ENCODE measurements around the gene NXN.

The NXN gene

DNA sequence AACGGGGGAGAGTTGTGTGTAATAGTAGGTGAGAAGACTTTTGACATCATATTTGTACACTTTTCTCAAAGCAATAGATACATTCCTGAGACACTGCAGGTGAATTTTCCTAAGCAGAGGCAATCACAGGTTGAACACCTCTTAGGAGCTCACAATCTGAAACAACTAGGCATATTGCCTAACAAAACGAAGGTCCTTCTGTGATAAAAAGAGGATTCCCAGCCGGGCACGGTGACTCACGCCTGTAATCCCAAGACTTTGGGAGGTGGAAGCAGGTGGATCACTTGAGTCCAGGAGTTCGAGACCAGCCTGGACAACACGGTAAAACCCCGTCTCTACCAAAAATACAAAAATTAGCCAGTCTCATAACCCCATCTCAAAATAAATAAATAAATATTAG, 17.4 kb downstream of the NXN start:
- Histone ChIP-seq H3K4me3 (ENCODE audit: low read length) (no peak overlapping the region), H3K9me2 (replicated peaks; ENCODE audit: control insufficient read depth, low read length) (no peaks in the 10 kb centered on the region), H3K27me3 (ENCODE audit: control insufficient read depth, low read length) (no peaks in the 10 kb centered on the region), H3K4me1 (ENCODE audit: control insufficient read depth, low read length) (no peaks in the 10 kb centered on the region), H3K27ac (ENCODE audit: low read depth, low read length) (no peak overlapping the region), H4K20me1 (ENCODE audit: control insufficient read depth, insufficient read depth, low read depth, low read length) (no peaks in the 10 kb centered on the region), H3K9me3 (ENCODE audit: control insufficient read depth, insufficient read depth, low read length) (no peaks in the 10 kb centered on the region), H3K79me2 (ENCODE audit: control insufficient read depth, low read length) (no peaks in the 10 kb centered on the region), H3K4me2 (ENCODE audit: low read length) (no peak overlapping the region), H3K36me3 (ENCODE audit: control insufficient read depth, low read length) (no peaks in the 10 kb centered on the region), H3F3A (ENCODE audit: control insufficient read depth, insufficient read depth) (no peaks in the 10 kb centered on the region)
- TF ChIP-seq, protein P1, sequence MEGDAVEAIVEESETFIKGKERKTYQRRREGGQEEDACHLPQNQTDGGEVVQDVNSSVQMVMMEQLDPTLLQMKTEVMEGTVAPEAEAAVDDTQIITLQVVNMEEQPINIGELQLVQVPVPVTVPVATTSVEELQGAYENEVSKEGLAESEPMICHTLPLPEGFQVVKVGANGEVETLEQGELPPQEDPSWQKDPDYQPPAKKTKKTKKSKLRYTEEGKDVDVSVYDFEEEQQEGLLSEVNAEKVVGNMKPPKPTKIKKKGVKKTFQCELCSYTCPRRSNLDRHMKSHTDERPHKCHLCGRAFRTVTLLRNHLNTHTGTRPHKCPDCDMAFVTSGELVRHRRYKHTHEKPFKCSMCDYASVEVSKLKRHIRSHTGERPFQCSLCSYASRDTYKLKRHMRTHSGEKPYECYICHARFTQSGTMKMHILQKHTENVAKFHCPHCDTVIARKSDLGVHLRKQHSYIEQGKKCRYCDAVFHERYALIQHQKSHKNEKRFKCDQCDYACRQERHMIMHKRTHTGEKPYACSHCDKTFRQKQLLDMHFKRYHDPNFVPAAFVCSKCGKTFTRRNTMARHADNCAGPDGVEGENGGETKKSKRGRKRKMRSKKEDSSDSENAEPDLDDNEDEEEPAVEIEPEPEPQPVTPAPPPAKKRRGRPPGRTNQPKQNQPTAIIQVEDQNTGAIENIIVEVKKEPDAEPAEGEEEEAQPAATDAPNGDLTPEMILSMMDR (IDR thresholded peaks at IDR 0.05; ENCODE audit: low read depth, low read length, poor library complexity, severe bottlenecking), result no peak
- TF ChIP-seq EZH2phosphoT487 (IDR thresholded peaks at IDR 0.05; ENCODE audit: borderline replicate concordance, low read length), result no peak

DNA sequence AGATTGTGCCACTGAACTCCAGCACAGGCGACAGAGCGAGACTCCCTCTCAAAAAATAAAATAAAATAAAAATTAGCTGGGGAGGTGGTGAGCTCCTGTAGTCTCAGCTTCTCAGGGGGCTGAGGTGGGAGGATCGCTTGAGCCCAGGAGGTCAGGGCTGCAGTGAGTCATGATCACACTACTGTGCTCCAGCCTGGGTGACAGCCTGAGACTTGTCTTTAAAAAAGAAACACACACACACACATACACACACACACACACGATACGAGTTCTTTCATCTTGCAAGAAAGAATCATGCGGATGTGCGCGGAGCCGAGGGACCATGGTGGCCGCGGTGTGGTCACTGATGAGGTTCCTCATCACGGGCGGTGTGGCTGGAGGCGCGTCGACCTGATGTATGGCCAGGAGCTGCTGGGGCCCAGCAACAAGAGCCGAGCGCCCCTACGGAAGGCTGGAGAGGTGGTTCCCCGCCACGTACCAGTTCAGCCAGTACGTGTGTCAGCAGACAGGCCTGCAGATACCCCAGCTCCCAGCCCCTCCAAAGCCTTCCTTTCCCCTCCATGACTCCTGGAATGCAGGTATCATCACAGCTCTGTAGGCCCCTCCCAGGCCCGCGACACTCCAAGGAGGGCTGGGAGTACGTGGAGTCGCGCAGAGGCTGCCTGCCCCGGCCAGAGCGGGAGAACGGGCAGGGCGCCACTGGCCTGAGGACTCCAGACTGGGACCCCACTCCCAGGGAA, 20.7 kb downstream of the NXN start:
- no peaks in the 10 kb centered on the region for H4K20me1 ChIP-seq (ENCODE audit: control insufficient read depth, insufficient read depth, low read depth, low read length)
- H3K4me1 ChIP-seq (ENCODE audit: control insufficient read depth, low read length), result no peaks in the 10 kb centered on the region
- no peaks in the 10 kb centered on the region for H3K79me2 ChIP-seq (ENCODE audit: control insufficient read depth, low read length)

DNA sequence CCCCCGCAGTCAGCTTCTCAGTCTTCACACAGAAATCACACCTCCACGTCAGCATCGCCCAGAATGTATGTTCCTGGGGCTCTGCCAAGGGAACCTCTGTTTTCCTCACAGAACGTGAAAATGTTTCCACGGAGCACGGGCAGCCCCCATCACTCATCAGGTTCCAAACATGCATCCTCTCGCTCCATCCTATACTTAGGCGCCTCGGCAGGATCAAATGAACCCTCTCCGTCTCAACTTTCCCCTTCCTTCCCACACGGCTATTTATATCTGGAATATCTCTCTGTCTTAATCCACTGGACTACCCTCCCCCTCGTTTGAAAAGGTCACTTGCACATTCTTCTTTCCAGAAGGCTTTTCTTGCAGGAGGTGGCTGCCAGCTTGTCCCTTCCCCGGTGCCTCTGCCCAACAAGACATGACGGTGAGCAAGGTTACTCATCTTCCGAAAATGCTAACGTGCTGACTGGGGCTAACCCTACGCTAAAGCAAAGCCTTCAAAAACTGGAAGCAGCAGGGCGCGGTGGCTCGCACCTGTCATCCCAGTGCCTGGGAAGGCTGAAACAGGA, 21.6 kb downstream of the NXN start:
- H3K9me3 ChIP-seq (ENCODE audit: control insufficient read depth, insufficient read depth, low read length), result no peaks in the 10 kb centered on the region
- H3K4me3 ChIP-seq (ENCODE audit: low read length), result no peak overlapping the region
- no peaks in the 10 kb centered on the region for H3K4me1 ChIP-seq (ENCODE audit: control insufficient read depth, low read length)
- no peak for TF ChIP-seq EZH2phosphoT487 (IDR thresholded peaks at IDR 0.05; ENCODE audit: borderline replicate concordance, low read length)
- TF ChIP-seq, protein P1 (IDR thresholded peaks at IDR 0.05; ENCODE audit: low read depth, low read length, poor library complexity, severe bottlenecking), result no peak
- no peaks in the 10 kb centered on the region for H3K27me3 ChIP-seq (ENCODE audit: control insufficient read depth, low read length)
- H3K36me3 ChIP-seq (ENCODE audit: control insufficient read depth, low read length), result no peaks in the 10 kb centered on the region
- H3K9me2 ChIP-seq (replicated peaks; ENCODE audit: control insufficient read depth, low read length), result no peaks in the 10 kb centered on the region
- H4K20me1 ChIP-seq (ENCODE audit: control insufficient read depth, insufficient read depth, low read depth, low read length), result no peaks in the 10 kb centered on the region
- H3K4me2 ChIP-seq (ENCODE audit: low read length), result no peak overlapping the region
- H3K79me2 ChIP-seq (ENCODE audit: control insufficient read depth, low read length), result no peaks in the 10 kb centered on the region
- no peak overlapping the region for H3K27ac ChIP-seq (ENCODE audit: low read depth, low read length)
- no peaks in the 10 kb centered on the region for H3F3A ChIP-seq (ENCODE audit: control insufficient read depth, insufficient read depth)

More for the DNA sequence above, 20.7 kb downstream of the NXN start:
- no peak overlapping the region for H3K4me3 ChIP-seq (ENCODE audit: low read length)
- H3K36me3 ChIP-seq (ENCODE audit: control insufficient read depth, low read length), result no peaks in the 10 kb centered on the region
- no peaks in the 10 kb centered on the region for H3F3A ChIP-seq (ENCODE audit: control insufficient read depth, insufficient read depth)
- no peaks in the 10 kb centered on the region for H3K9me3 ChIP-seq (ENCODE audit: control insufficient read depth, insufficient read depth, low read length)
- H3K9me2 ChIP-seq (replicated peaks; ENCODE audit: control insufficient read depth, low read length), result no peaks in the 10 kb centered on the region
- H3K27ac ChIP-seq (ENCODE audit: low read depth, low read length), result no peak overlapping the region
- no peaks in the 10 kb centered on the region for H3K27me3 ChIP-seq (ENCODE audit: control insufficient read depth, low read length)
- H3K4me2 ChIP-seq (ENCODE audit: low read length), result no peak overlapping the region
- no peak for TF ChIP-seq EZH2phosphoT487 (IDR thresholded peaks at IDR 0.05; ENCODE audit: borderline replicate concordance, low read length)
- TF ChIP-seq, protein P1 (IDR thresholded peaks at IDR 0.05; ENCODE audit: low read depth, low read length, poor library complexity, severe bottlenecking), result no peak
